Kidney (tissue), 14 donors: ENCODE results near the gene SEMA4G. TPM values are rescaled to one million over a fixed set of nuclear protein-coding genes. Genes with fewer than 3 reads are reported as not detected.
A peak's percentile ranks its signal among the peaks of the same experiment; 100 is the strongest.
"Not testable (repeated sequence)": the region's sequence is repeated elsewhere in the genome, so short reads cannot be mapped to it uniquely, and the experiment has no call there.

Experiments
- DNase-seq, 5 donors: peaks; one replicate each; pipeline ENCODE4 v3.0.0-alpha.2; 2013 to 2020
- FAIRE-seq: peaks from 2 replicates; lab custom pipeline; 2012; peaks lifted over from hg19 to GRCh38; lab: Jason Lieb, UNC
- H3K27ac ChIP-seq, 2 donors: one replicate each; pipeline ENCODE4 v1.7.0; 2013; ENCODE audit warnings: low read depth in 2 of 2, low read length in 2 of 2, inconsistent platforms in 1 of 2
- H3K27me3 ChIP-seq: one replicate; pipeline ENCODE4 v1.7.1; 2013; ENCODE audit warnings: low read length, inconsistent platforms; ENCODE audit not compliant: control insufficient read depth, insufficient read depth
- H3K36me3 ChIP-seq, 3 donors: one replicate each; pipeline versions ENCODE4 v1.7.0 to v1.7.1; 2013; ENCODE audit warnings: low read length in 3 of 3, control low read depth in 1 of 3, inconsistent platforms in 1 of 3; ENCODE audit not compliant: insufficient read depth in 3 of 3, control insufficient read depth in 2 of 3
- H3K4me1 ChIP-seq, 3 donors: one replicate each; pipeline versions ENCODE4 v1.7.0 to v1.7.1; 2013; ENCODE audit warnings: low read length in 3 of 3, inconsistent platforms in 1 of 3, low read depth in 1 of 3; ENCODE audit not compliant: control insufficient read depth in 2 of 3, insufficient read depth in 2 of 3
- H3K4me3 ChIP-seq, 3 donors: one replicate each; pipeline versions ENCODE4 v1.7.0 to v1.8.1; 2013; ENCODE audit warnings: low read length in 3 of 3, control low read depth in 1 of 3, inconsistent platforms in 1 of 3
- H3K9ac ChIP-seq, 3 donors: one replicate each; pipeline versions ENCODE4 v1.7.0 to v1.7.1; 2013; ENCODE audit warnings: low read length in 3 of 3, control low read depth in 1 of 3, inconsistent platforms in 1 of 3
- H3K9me3 ChIP-seq, 3 donors: one replicate each; pipeline versions ENCODE4 v1.7.0 to v1.7.1; 2013; ENCODE audit warnings: low read length in 3 of 3, control low read depth in 1 of 3, inconsistent platforms in 1 of 3; ENCODE audit not compliant: control insufficient read depth in 2 of 3, insufficient read depth in 1 of 3
- CTCF ChIP-seq: IDR thresholded peaks from 3 replicates; pipeline ENCODE4 v1.5.1; 2012; ENCODE audit warnings: mild to moderate bottlenecking, moderate library complexity, borderline replicate concordance; ENCODE audit not compliant: insufficient read depth; ENCODE audit errors: extremely low read depth
- intact Hi-C: fragments of 100-400 bp; cut with DNase I; formaldehyde crosslinking; loops from one replicate; pipeline ENCODE4 v1.11.1; 2022
- polyA plus RNA-seq: library from polyadenylated mRNA; stranded (reverse); fragments of 350-450 nt; fragmentation: Illumina TruSeq; extraction: RNeasy Lipid Tissue Mini Kit (QIAGEN cat#74804); gene quantifications from one replicate; pipeline ENCODE4 v1.2.3, GENCODE V29; 2014; ENCODE audit warnings: low read depth, low replicate concordance; ENCODE audit not compliant: insufficient read depth
- total RNA-seq: library from RNA; stranded (reverse); fragmentation: NEBNext Ultra II Directional; extraction: Animal tissue kit (Norgen Biotek cat#: 25700); gene quantifications from one replicate; pipeline ENCODE4 v1.2.1, GENCODE V29; 2021
- donor health status: control.
- donor health status: control.
- donor health status: control.
- donor health status: control.
- donor health status: control.
- donor health status: DM: yes; HTN: yes; CAD: no.
- donor health status: Normal renal cell carcinoma (clear cell type).

SEMA4G gene
- total and polyA plus RNA-seq, 2 donors from 2014 or later, result 6.1 to 23.5 TPM

GRCh38 chr10:100970914-100971811 is 1.9 kb downstream of the SEMA4G start:
- no peaks in the 10 kb centered on the region for H3K27me3 ChIP-seq
- peak overlapping the region in 2 of 3 donors; percentile 9 to 76 for H3K4me3 ChIP-seq
- TF ChIP-seq CTCF, result no peak
- peaks cover 5 to 24% (median 24%) of the 10 kb centered on the region in 3 donors for H3K4me1 ChIP-seq
- intact Hi-C loops, result no loop called here
- H3K9me3 ChIP-seq, result no peaks in the 10 kb centered on the region
- no peak overlapping the region for H3K9ac ChIP-seq
- FAIRE-seq, result no peak
- H3K27ac ChIP-seq, result peak overlapping the region; percentile 8 to 47
- DNase-seq, result peak in 3 of 5 donors; percentile 43 to 50 (median 49)
- H3K36me3 ChIP-seq, result peaks cover 0 to 4% (median 0%) of the 10 kb centered on the region in 3 donors

DNA sequence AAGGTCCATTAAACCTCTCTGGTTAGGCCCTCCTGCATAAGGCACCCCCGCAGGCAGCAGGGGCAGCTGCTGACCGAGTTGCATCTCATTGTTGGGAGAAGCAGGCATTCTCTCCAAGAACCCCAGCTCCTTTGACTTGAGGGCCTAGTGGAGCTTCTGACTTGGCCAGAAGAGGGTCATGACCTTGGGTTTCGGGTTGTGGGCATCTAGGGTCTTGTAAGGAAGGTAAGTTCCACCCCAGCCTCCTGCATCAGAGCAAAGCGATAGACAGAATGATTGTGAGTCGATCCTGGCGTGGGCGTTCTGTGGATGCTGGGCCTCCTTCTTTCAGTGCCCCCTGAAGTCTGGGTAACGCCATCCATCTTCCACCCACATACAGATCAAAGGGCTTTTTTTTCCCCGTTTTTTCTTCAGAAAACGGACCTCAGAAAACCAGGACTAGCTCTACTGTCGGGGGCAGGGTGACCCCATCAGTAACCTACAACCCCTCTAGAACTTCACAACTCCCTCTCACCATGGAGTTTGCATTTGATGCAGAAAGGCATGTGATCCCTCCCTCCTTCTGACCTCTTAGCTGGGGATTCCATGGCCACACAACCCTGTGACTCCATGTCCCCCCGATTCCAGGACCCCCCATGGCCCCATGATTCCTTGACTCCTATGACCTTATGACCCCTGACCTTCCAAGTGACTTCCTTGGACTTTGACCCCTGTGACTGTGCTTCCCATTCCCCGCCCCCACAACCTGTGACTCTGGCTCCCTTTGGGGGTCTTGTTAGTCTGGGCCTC is 3.0 kb downstream of the SEMA4G start:
- H3K9me3 ChIP-seq, result no peaks in the 10 kb centered on the region
- H3K4me1 ChIP-seq, result peaks cover 5 to 24% (median 24%) of the 10 kb centered on the region in 3 donors
- peaks cover 0 to under 1% (median under 1%) of the 10 kb centered on the region in 3 donors for H3K36me3 ChIP-seq
- FAIRE-seq, result no peak
- H3K4me3 ChIP-seq, result no peak overlapping the region
- no peaks in the 10 kb centered on the region for H3K27me3 ChIP-seq
- no peak for TF ChIP-seq CTCF
- H3K27ac ChIP-seq, result no peak overlapping the region
- H3K9ac ChIP-seq, result no peak overlapping the region
- DNase-seq, result no peak
- intact Hi-C loops, result no loop called here

DNA sequence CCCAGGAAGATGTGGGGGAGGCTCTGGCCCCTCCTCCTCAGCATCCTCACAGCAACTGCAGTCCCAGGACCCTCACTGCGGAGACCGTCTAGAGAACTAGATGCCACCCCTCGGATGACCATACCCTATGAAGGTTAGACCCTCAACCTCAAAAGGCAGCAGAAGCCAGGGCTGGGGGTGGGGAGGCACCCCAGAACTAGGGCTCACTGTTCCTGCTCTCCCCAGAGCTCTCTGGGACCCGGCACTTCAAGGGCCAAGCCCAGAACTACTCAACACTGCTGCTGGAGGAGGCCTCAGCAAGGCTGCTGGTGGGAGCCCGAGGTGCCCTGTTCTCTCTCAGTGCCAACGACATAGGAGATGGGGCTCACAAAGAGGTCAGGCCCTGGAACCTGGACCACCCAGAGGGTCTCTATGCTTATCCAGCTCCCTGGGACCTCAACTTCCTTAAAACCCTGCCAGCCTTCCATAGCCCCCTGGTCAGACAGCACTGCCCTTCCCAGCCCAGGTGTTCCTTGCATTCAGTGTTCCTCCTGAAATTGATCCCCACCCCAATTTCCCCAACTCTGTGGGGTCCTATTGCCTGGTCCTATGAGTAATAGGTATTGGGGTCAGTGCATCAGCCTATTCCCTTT is 3.7 kb downstream of the SEMA4G start:
- Histone ChIP-seq H3K4me3 (no peak overlapping the region), H3K4me1 (peaks cover 5 to 24% (median 24%) of the 10 kb centered on the region in 3 donors), H3K36me3 (peaks cover 0 to 8% (median 5%) of the 10 kb centered on the region in 3 donors), H3K27ac (no peak overlapping the region), H3K9me3 (no peaks in the 10 kb centered on the region), H3K9ac (no peak overlapping the region), H3K27me3 (no peaks in the 10 kb centered on the region)
- DNase-seq (no peak), FAIRE-seq (no peak)
- TF ChIP-seq CTCF, result no peak
- intact Hi-C loops, result no loop called here

GRCh38 chr10:100975397-100975796 is 6.1 kb downstream of the SEMA4G start:
- Histone ChIP-seq H3K4me1 (peaks cover 5 to 16% (median 14%) of the 10 kb centered on the region in 3 donors), H3K36me3 (peaks cover 0 to 27% (median 16%) of the 10 kb centered on the region in 3 donors)
- H3K27me3 ChIP-seq, intact Hi-C loops, FAIRE-seq, H3K27ac ChIP-seq, DNase-seq, H3K9me3 ChIP-seq, H3K4me3 ChIP-seq, H3K9ac ChIP-seq: not testable (repeated sequence)
